ENCODE results near the gene HOXB1. TPM values are rescaled to one million over a fixed set of nuclear protein-coding genes. Genes with fewer than 3 reads are reported as not detected.

The HOXB1 gene
- total RNA-seq, 1 donor from 2014 or later, result not detected

GRCh38 chr17:48526608-48527546 is 3.9 kb downstream of the HOXB1 start:
- intact Hi-C loops (cut with micrococcal nuclease), result no loop called here

GRCh38 chr17:48523010-48523409 is 7.8 kb downstream of the HOXB1 start:
- intact Hi-C loops (cut with micrococcal nuclease), result no loop called here

GRCh38 chr17:48522031-48522653 is 8.7 kb downstream of the HOXB1 start:
- intact Hi-C loops (cut with micrococcal nuclease), result no loop called here

- intact Hi-C loops (cut with micrococcal nuclease), result no loop called here
Measured at GRCh38 chr17:48520631-48521079, 10.2 kb downstream of the HOXB1 start.

- intact Hi-C loops (cut with micrococcal nuclease), result no loop called here
Measured at GRCh38 chr17:48519427-48519826, 11.4 kb downstream of the HOXB1 start.

GRCh38 chr17:48517478-48517877 is 13.3 kb downstream of the HOXB1 start:
- intact Hi-C loops (cut with micrococcal nuclease), result no loop called here

- intact Hi-C loops (cut with micrococcal nuclease), result no loop called here
Measured at GRCh38 chr17:48515925-48516900, 14.6 kb downstream of the HOXB1 start.

- intact Hi-C loops (cut with micrococcal nuclease), result no loop called here
Measured at GRCh38 chr17:48514477-48514876, 16.3 kb downstream of the HOXB1 start.

- intact Hi-C loops (cut with micrococcal nuclease), result no loop called here
Measured at GRCh38 chr17:48513666-48514455, 16.9 kb downstream of the HOXB1 start.

GRCh38 chr17:48513097-48513496 is 17.7 kb downstream of the HOXB1 start:
- intact Hi-C loops (cut with micrococcal nuclease), result no loop called here

- intact Hi-C loops (cut with micrococcal nuclease), result loop anchor here (1.0 to 2.0 kb wide), 3 partner anchors 30 to 68 kb away; partner anchors contain the start of gene HOXB4
Measured at GRCh38 chr17:48510761-48511604, 19.8 kb downstream of the HOXB1 start.

- intact Hi-C loops (cut with micrococcal nuclease), result loop anchor here (2.0 kb wide), 2 partner anchors 58 to 68 kb away; partner anchors contain the start of gene HOXB4
Measured at GRCh38 chr17:48510381-48510760, 20.4 kb downstream of the HOXB1 start.

GRCh38 chr17:48509708-48510107 is 21.1 kb downstream of the HOXB1 start:
- intact Hi-C loops (cut with micrococcal nuclease), result loop anchor here (2.0 kb wide), 2 partner anchors 57 to 69 kb away; partner anchors contain the start of gene HOXB4

- intact Hi-C loops (cut with micrococcal nuclease), result no loop called here
Measured at GRCh38 chr17:48506246-48506645, 24.6 kb downstream of the HOXB1 start.

- intact Hi-C loops (cut with micrococcal nuclease), result no loop called here
Measured at GRCh38 chr17:48505788-48506187, 25.0 kb downstream of the HOXB1 start.

- intact Hi-C loops (cut with micrococcal nuclease), result no loop called here
Measured at GRCh38 chr17:48504953-48505352, 25.9 kb downstream of the HOXB1 start.

GRCh38 chr17:48503747-48504146 is 27.1 kb downstream of the HOXB1 start:
- intact Hi-C loops (cut with micrococcal nuclease), result no loop called here

GRCh38 chr17:48502901-48503300 is 27.9 kb downstream of the HOXB1 start:
- intact Hi-C loops (cut with micrococcal nuclease), result no loop called here

- intact Hi-C loops (cut with micrococcal nuclease), result no loop called here
Measured at GRCh38 chr17:48502312-48502711, 28.5 kb downstream of the HOXB1 start.

Data from T-helper 2 cell treated with Interferon-gamma antibody and Interleukin-4, amounts not matched to agents 100 ng/mL and 5 ng/mL, for 36 hours (primary cell).